Lower leg skin (tissue), 4 donors: ENCODE data around the gene METRNL. TPM values are rescaled to one million over a fixed set of nuclear protein-coding genes. Genes with fewer than 3 reads are reported as not detected.

ENCODE experiments used
- DNase-seq, 2 donors: peaks; one replicate each; pipeline ENCODE4 v3.0.0-alpha.2; 2019; ENCODE audit warnings: low spot score in 2 of 2
- H3K4me3 ChIP-seq: fragments of 200-600 bp; sonication (generic); 2 replicates; pipeline ENCODE4 v1.5.1; 2017; ENCODE audit warnings: mild to moderate bottlenecking, low read depth; ENCODE audit not compliant: poor library complexity, severe bottlenecking
- POLR2A ChIP-seq, 2 donors: fragments of 450-650 bp; IDR thresholded peaks; one replicate each; pipeline ENCODE4 v1.6.1; 2016 to 2017; ENCODE audit warnings: antibody characterized with exemption in 2 of 2, mild to moderate bottlenecking in 1 of 2, moderate library complexity in 1 of 2
- WGBS, 2 donors: methylation state at CpG; one replicate each; pipeline ENCODE4 v1.1.5; 2018; 5-methylcytosine and 5-hydroxymethylcytosine counted together
- intact Hi-C: fragments of 100-400 bp; cut with DNase I; formaldehyde crosslinking; loops from one replicate; pipeline ENCODE4 v1.15.0; 2023; ENCODE audit warnings: low total_unique reads
- total RNA-seq, 4 donors: library from RNA; depleted of rRNA; stranded (reverse); fragments of >200 nt; gene quantifications; one replicate each; pipeline ENCODE4 v1.1.0, GENCODE V29; 2016
- TF ChIP-seq, protein P1 (sequence below), 3 donors: fragments of 450-650 bp; IDR thresholded peaks; one replicate each; pipeline ENCODE4 v1.5.1; 2016; ENCODE audit warnings: antibody characterized with exemption in 3 of 3, mild to moderate bottlenecking in 3 of 3, moderate library complexity in 2 of 3

Gene METRNL
- total RNA-seq, 4 donors from 2014 or later = 208 to 343 (median 296) TPM

DNA sequence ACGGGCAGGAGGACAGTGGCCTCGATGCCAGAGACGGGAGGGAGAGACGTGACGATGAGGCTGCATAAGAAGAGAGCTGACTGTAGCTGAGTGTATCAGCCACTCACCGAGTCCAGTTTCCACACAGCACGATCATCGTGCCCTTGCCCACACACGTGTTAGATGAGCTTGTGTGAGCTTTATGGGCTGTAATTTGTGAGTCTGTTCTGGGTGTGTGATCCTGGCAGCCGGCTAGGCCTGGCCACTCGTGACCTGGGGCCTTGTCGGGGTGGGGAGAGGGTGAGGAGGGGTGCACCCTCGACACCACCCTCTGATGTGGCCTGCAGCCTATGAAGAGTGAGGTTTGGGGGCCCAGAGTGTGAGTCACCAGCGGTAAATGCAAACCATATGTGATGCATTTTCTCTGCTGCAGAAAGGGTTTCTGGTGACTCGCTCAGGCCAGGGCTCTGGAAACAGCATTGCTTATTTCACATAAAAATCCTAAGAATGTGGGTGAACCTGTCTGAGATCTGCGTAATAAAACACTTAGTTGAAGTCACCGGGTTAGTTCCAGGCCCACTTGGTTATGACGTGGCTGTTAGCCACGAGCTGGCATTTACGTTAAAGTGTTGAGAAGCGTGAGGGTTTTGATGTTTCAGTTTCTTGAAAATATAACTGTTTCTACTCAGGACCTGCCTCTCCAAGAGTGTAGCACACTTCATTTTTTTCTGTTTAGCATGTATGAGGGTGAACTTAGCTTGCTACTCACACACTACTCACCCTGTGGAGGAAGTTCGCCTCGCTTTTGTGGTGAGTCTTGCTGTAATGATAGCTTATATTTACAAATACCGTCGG lies 4.2 kb downstream of the METRNL start:
- TF ChIP-seq, protein P1, sequence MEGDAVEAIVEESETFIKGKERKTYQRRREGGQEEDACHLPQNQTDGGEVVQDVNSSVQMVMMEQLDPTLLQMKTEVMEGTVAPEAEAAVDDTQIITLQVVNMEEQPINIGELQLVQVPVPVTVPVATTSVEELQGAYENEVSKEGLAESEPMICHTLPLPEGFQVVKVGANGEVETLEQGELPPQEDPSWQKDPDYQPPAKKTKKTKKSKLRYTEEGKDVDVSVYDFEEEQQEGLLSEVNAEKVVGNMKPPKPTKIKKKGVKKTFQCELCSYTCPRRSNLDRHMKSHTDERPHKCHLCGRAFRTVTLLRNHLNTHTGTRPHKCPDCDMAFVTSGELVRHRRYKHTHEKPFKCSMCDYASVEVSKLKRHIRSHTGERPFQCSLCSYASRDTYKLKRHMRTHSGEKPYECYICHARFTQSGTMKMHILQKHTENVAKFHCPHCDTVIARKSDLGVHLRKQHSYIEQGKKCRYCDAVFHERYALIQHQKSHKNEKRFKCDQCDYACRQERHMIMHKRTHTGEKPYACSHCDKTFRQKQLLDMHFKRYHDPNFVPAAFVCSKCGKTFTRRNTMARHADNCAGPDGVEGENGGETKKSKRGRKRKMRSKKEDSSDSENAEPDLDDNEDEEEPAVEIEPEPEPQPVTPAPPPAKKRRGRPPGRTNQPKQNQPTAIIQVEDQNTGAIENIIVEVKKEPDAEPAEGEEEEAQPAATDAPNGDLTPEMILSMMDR (IDR thresholded peaks at IDR 0.05) = no peak
- no peak for TF ChIP-seq POLR2A (IDR thresholded peaks at IDR 0.05)
- 38 to 48% methylated on average over 25 of the region's 25 CpGs for WGBS, 2 donors
- no peak overlapping the region for H3K4me3 ChIP-seq
- intact Hi-C loops = no loop called here
- peak; percentile 72 to 96 for DNase-seq

DNA sequence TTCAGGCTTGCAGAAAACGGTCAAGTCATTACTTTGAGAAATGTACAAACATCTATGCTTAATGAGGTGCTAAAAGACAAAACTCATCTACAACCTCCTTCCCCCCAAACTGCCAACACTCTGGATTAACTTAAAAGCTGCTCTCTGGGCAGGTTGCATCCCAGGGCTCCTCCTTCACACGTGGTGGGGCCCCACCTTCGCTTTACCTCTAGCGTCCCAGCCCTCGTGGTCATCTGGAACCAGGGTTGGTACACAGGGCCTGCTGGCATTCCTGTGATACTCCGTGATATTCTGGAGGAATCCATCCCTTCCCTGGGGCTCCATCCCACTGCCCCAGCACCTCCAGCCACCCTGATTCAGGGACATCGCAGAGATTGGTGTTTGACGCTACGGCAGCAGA lies 4.8 kb downstream of the METRNL start:
- intact Hi-C loops = no loop called here
- no peak overlapping the region for H3K4me3 ChIP-seq

DNA sequence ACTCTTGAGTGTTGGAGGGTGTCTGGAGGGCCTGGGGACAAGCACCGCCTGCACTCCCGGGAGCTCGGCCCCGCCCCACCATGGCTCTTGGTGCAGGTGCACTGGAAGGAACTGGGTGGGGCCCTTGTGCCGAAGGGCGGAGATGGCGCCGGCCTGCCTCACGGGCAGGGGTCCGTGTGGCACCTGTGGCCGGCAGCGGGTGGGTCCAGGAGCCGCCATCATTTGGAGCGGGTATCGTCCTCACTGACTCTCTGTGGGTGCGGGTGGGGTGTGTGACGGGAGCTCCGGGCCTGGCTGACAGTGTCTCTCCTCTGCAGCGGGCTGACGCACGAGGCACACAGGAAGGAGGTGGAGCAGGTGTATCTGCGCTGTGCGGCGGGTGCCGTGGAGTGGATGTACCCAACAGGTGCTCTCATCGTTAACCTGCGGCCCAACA lies 5.2 kb downstream of the METRNL start:
- no peak overlapping the region for H3K4me3 ChIP-seq
- intact Hi-C loops = no loop called here
- no peak for DNase-seq
- no peak for TF ChIP-seq POLR2A (IDR thresholded peaks at IDR 0.05)
- TF ChIP-seq, protein P1 (IDR thresholded peaks at IDR 0.05) = no peak
- 64 to 70% methylated on average over 25 to 26 of the region's 27 CpGs for WGBS, 2 donors

More for the DNA sequence above, 4.8 kb downstream of the METRNL start:
- DNase-seq = no peak
- 48 to 63% methylated on average over 9 of the region's 9 CpGs for WGBS, 2 donors
- TF ChIP-seq, protein P1 (IDR thresholded peaks at IDR 0.05) = no peak
- TF ChIP-seq POLR2A (IDR thresholded peaks at IDR 0.05) = no peak

DNA sequence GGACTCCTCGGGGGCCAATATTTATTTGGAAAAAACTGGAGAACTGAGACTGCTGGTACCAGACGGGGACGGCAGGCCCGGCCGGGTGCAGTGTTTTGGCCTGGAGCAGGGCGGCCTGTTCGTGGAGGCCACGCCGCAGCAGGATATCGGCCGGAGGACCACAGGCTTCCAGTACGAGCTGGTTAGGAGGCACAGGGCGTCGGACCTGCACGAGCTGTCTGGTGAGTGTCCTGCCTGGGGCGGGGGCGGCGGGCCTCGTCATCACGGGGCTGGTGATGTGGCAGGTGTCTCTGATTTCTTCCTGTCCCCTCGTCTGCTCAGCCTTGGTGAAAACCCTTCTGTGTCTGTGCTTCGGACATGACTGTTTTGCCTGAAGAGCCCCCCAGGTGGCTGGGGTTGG lies 5.7 kb downstream of the METRNL start:
- intact Hi-C loops = no loop called here
- no peak overlapping the region for H3K4me3 ChIP-seq
- DNase-seq = no peak
- WGBS, 2 donors = 63 to 74% methylated on average over 21 to 22 of the region's 22 CpGs
- TF ChIP-seq, protein P1 (IDR thresholded peaks at IDR 0.05) = no peak
- TF ChIP-seq POLR2A (IDR thresholded peaks at IDR 0.05) = no peak

DNA sequence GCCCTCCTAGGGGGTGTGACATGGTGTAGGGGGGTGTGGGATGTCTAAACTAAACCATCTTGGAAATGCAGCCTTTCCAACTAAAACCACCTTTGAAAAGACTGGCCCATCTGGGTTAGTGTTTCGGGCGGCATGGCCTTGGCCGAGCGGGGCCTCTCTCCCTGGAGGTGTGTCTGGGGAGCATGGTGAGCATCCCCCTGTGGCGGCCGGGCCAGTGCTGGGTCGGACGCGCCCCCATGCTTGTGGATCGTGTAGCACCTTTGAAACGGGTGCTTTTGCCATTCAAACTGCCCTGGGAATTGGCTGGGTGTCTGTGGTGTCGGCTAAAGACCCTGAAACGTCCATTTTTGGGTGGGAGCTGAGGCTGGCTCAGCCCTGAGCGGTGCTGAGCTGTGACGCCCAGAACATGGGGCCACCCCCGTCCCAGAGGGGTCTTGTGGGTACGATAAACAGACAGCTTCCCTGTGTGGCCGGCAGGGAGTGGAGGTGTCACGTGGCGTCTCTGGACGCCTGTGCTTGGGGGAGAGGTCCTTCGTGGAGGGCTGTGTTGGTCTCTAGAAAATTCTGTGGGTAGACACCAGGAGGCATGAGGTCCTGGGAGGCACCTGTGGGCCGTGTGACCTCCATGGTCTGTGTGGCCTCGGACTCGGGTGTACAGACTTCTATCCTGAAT lies 6.3 kb downstream of the METRNL start:
- intact Hi-C loops = no loop called here
- H3K4me3 ChIP-seq = no peak overlapping the region
- 81 to 83% methylated on average over 25 of the region's 25 CpGs for WGBS, 2 donors
- TF ChIP-seq, protein P1 (IDR thresholded peaks at IDR 0.05) = no peak
- TF ChIP-seq POLR2A (IDR thresholded peaks at IDR 0.05) = no peak
- no peak for DNase-seq
